GM21786 (cell line): ENCODE results near the gene IL17REL.

Experiments used
- ATAC-seq: cut with Tn5 transposase; IDR thresholded peaks from one replicate; pipeline ENCODE4 v1.9.1; 2021; ENCODE audit not compliant: unreplicated experiment

The IL17REL gene

GRCh38 chr22:50012211-50013181 lies at the start of gene IL17REL:
TSS of gene IL17REL (minus strand) at chr22:50012765. CDS start at chr22:50012646, 119 bp downstream.
- no peak for ATAC-seq

GRCh38 chr22:50061824-50062355 lies 49.3 kb upstream of the IL17REL start:
- ATAC-seq, result no peak

GRCh38 chr22:50061141-50061823 lies 48.7 kb upstream of the IL17REL start:
- ATAC-seq, result no peak

GRCh38 chr22:50060441-50061140 lies 48.0 kb upstream of the IL17REL start:
- no peak for ATAC-seq

DNA sequence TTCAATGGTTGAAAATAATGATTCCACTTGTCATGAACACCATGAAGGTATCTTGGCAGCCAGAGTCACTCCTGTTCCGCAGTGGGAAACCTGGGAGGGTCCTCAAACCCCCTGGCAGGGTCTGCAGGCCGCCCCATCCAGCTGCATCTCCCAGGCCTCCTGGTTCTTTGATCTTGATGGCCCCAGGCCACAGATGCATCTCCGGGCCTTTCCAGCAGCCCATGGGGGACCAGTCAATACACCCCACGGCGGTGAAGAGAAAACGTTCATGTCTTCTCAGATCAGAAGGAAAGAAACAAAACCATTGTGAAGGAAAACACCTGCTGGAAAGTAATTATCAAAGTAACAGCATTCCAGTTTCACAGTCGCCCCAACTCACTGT lies 47.3 kb upstream of the IL17REL start:
- no peak for ATAC-seq

- no peak for ATAC-seq
Measured at GRCh38 chr22:50058906-50059880, 46.6 kb upstream of the IL17REL start.

- ATAC-seq, result no peak
Measured at GRCh38 chr22:50058061-50058905, 45.7 kb upstream of the IL17REL start, which contains the start of gene TTLL8. TSS of gene TTLL8 (minus strand) at chr22:50058298.

GRCh38 chr22:50057278-50058060 lies 44.9 kb upstream of the IL17REL start:
- no peak for ATAC-seq

DNA sequence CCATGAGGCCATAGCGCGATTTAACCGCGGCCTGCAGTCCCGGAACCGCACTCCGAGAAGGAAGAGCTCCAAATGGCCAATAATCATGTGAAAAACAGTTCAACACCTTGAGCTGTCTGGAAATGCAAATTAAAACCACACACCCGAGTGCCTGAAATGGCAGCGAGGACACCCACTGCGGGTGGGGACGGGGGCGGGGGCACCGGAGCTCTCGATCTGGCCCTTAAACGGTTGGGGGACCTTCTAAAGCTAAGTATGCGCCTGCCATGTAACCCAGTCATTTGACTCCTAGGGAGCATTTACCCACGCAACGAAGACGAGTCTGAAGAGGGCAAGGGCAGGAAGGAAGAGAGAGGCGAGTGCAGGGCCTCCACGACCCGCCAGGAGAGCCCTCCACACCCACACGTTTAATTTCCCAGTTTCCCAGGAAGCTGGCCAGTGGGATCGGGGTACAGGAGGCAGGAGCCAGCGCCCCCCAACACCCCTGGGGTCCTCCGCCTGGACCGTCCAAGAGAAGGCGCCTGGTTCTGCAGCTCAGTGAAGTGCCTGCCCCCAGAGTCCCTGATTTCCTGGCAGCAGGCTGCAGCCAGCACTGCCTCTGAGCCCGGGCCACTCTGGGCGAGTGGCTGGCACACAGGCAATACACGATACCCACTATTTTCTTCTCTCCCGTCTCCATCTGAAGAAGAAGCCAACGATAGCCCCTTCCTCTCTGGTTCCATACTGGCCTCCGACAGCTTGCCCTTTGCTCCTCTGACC lies 43.8 kb upstream of the IL17REL start:
- ATAC-seq, result no peak

DNA sequence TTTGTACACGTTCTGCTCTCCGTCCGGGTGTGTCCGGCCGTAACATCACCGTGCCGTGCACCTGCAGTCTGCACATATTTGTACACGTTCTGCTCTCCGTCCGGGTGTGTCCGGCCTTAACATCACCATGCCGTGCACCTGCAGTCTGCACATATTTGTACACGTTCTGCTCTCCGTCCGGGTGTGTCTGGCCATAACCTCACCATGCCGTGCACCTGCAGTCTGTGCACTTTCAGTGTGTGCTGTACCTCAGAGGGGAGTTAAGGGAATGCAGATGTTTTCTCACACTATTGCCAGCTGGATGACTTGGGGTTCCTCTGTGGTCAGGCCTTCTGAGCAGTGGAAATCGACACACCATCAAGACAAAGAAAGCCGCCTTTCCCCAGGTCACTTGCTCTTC lies 41.3 kb upstream of the IL17REL start:
- no peak for ATAC-seq

GRCh38 chr22:50051930-50052329 lies 39.4 kb upstream of the IL17REL start:
- ATAC-seq, result no peak

DNA sequence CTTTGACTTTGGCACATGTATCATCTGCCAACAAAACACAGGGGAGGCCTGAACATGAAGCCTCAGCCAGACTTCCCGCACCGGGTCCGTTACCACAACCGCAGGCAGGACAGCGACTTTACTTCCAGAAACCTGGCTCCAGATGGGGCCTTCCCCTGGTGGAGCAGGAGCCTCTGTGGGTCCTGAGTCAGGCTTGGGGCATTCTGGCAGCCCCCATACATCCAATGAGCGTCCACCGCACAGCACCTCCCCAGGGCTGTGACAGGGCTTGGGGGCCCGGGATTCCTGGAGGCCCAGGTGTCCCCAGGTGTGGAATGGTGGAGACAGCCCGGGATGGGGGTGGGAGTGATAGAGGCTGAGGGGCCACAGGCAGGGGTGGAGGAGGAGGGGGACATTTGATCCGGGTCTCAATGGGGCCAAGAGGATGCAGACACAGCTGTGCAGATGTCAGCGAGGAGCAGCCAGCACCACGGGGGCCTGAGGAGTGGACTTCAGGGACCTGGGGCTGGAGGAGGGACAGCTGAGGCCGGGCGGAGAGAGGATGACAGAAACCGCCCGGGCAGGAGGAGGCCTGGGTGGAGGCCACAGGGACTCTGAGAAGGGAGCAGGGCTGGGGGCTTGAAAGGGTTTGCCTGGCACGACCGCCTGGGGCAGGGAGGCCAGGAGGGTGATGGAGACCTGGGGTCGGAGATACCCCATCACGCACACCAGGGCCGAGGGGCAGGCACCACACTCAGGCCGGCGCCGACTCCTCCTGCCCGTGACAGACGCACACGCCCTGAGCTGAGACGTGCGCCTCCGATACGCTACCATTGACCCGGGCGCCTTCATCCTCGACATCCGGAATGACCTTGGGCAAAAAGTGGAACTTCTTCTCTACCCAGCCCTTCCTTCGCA lies 37.0 kb upstream of the IL17REL start:
- ATAC-seq, result no peak

GRCh38 chr22:50048836-50049235 lies 36.3 kb upstream of the IL17REL start:
- no peak for ATAC-seq

- ATAC-seq, result no peak
Measured at GRCh38 chr22:50048061-50048765, 35.6 kb upstream of the IL17REL start.

GRCh38 chr22:50047346-50047745 lies 34.8 kb upstream of the IL17REL start:
- ATAC-seq, result no peak
